Right cardiac atrium (tissue), 5 donors: ENCODE results near the gene DNAH2. TPM values are rescaled to one million over a fixed set of nuclear protein-coding genes. Genes with fewer than 3 reads are reported as not detected.

Experiments
- ATAC-seq, 2 donors: fragments of 200-7000 bp; cut with Tn5 transposase; one replicate each; pipeline versions ENCODE4 v1.8.0 to v1.9.1; 2020; ENCODE audit warnings: moderate library complexity in 2 of 2, mild to moderate bottlenecking in 1 of 2
- DNase-seq, 3 donors: peaks; one replicate each; pipeline ENCODE4 v3.0.0-alpha.2; 2020
- H3K27ac ChIP-seq: one replicate; pipeline ENCODE4 v1.5.1; 2013; ENCODE audit warnings: mild to moderate bottlenecking, low read length, control low read depth, moderate library complexity
- H3K27me3 ChIP-seq: one replicate; pipeline ENCODE4 v1.6.1; 2013; ENCODE audit not compliant: control insufficient read depth, insufficient read depth
- H3K4me1 ChIP-seq: one replicate; pipeline ENCODE4 v1.6.1; 2013; ENCODE audit warnings: low read length; ENCODE audit not compliant: control insufficient read depth, insufficient read depth
- H3K4me3 ChIP-seq: one replicate; pipeline ENCODE4 v1.5.1; 2013; ENCODE audit warnings: low read length, control low read depth
- H3K9me3 ChIP-seq: one replicate; pipeline ENCODE4 v1.6.1; 2013; ENCODE audit warnings: low read length; ENCODE audit not compliant: control insufficient read depth
- WGBS: extraction: QIAGEN DNeasy Blood & Tissue Kit; methylation state at CpG from one replicate; pipeline ENCODE4 v1.1.7; 2013; 5-methylcytosine and 5-hydroxymethylcytosine counted together
- intact Hi-C, 4 donors: fragments of 100-400 bp; cut with DNase I; formaldehyde crosslinking; loops; one replicate each; pipeline versions ENCODE4 v1.11.0 to v1.14.0; 2022 to 2023
- polyA plus RNA-seq: library from polyadenylated mRNA; stranded (reverse); fragments of 200-250 nt; gene quantifications from one replicate; pipeline ENCODE4 v1.2.3, GENCODE V29; 2013
- total RNA-seq, 4 donors: library from RNA; stranded (reverse); fragmentation: NEBNext Ultra II Directional; extraction: Animal tissue kit (Norgen Biotek cat#: 25700); gene quantifications; one replicate each; pipeline ENCODE4 v1.2.1, GENCODE V29; 2021
- donor health status: healthy with polysubstance abuse.
- donor health status: DM: no; HTN: yes; CAD: no.
- donor health status: DM: no; HTN: no; CAD: no.
- donor health status: DM: no; HTN: yes; CAD: no; lungs with severe emphysema.
- donor health status: DM: yes; HTN: yes; CAD: no.

DNAH2 gene
- total and polyA plus RNA-seq, 5 donors = 0.03 to 0.22 (median 0.09) TPM; not detected in 1

- intact Hi-C loops = loop anchor here in 2 of 4 donors (5.0 to 10.0 kb wide), 3 partner anchors 122 to 180 kb away; no protein-coding TSS in a partner anchor
- no peak overlapping the region for H3K27ac ChIP-seq
- H3K4me3 ChIP-seq = no peak overlapping the region
- DNase-seq (no peak), ATAC-seq (no peak)
- H3K9me3 ChIP-seq = no peaks in the 10 kb centered on the region
- 96% methylated on average over 5 of the region's 5 CpGs for WGBS
- H3K4me1 ChIP-seq = no peaks in the 10 kb centered on the region
- no peaks in the 10 kb centered on the region for H3K27me3 ChIP-seq
Observed at GRCh38 chr17:7864995-7865650, 147.6 kb downstream of the DNAH2 start.

- ATAC-seq = no peak
- no peaks in the 10 kb centered on the region for H3K27me3 ChIP-seq
- H3K4me1 ChIP-seq = no peaks in the 10 kb centered on the region
- intact Hi-C loops = loop anchor here in 1 of 4 donors (10.0 kb wide), 1 partner anchor 177 kb away; no protein-coding TSS in a partner anchor
- no peak overlapping the region for H3K27ac ChIP-seq
- H3K9me3 ChIP-seq = no peaks in the 10 kb centered on the region
- no peak overlapping the region for H3K4me3 ChIP-seq
- 71% methylated on average over 5 of the region's 5 CpGs for WGBS
- DNase-seq = no peak
Observed at GRCh38 chr17:7867881-7868329, 150.4 kb downstream of the DNAH2 start.

GRCh38 chr17:7873051-7873450 lies 155.5 kb downstream of the DNAH2 start:
- 71% methylated on average over 4 of the region's 4 CpGs for WGBS
- Histone ChIP-seq H3K27me3 (no peaks in the 10 kb centered on the region), H3K4me1 (no peaks in the 10 kb centered on the region), H3K4me3 (no peak overlapping the region), H3K9me3 (no peaks in the 10 kb centered on the region), H3K27ac (no peak overlapping the region)
- intact Hi-C loops = no loop called here
- DNase-seq (no peak), ATAC-seq (no peak)

GRCh38 chr17:7875804-7876370 lies 158.3 kb downstream of the DNAH2 start:
- Histone ChIP-seq H3K4me1 (no peaks in the 10 kb centered on the region), H3K27ac (no peak overlapping the region), H3K27me3 (no peaks in the 10 kb centered on the region), H3K9me3 (no peaks in the 10 kb centered on the region), H3K4me3 (no peak overlapping the region)
- 81% methylated on average over 2 of the region's 2 CpGs for WGBS
- DNase-seq = no peak
- no peak for ATAC-seq
- intact Hi-C loops = no loop called here

GRCh38 chr17:7878234-7878633 lies 160.7 kb downstream of the DNAH2 start:
- DNase-seq (no peak), ATAC-seq (no peak)
- Histone ChIP-seq H3K4me3 (no peak overlapping the region), H3K4me1 (no peaks in the 10 kb centered on the region), H3K27me3 (no peaks in the 10 kb centered on the region), H3K27ac (no peak overlapping the region), H3K9me3 (no peaks in the 10 kb centered on the region)
- 96% methylated on average over 7 of the region's 7 CpGs for WGBS
- intact Hi-C loops = no loop called here

GRCh38 chr17:7880076-7880868 lies 162.7 kb downstream of the DNAH2 start:
- H3K4me3 ChIP-seq = no peak overlapping the region
- WGBS = 76% methylated on average over 3 of the region's 3 CpGs
- no peaks in the 10 kb centered on the region for H3K4me1 ChIP-seq
- ATAC-seq (no peak), DNase-seq (no peak)
- no peaks in the 10 kb centered on the region for H3K9me3 ChIP-seq
- intact Hi-C loops = no loop called here
- H3K27ac ChIP-seq = no peak overlapping the region
- H3K27me3 ChIP-seq = no peaks in the 10 kb centered on the region

GRCh38 chr17:7881276-7882054 lies 163.9 kb downstream of the DNAH2 start:
- Histone ChIP-seq H3K27me3 (no peaks in the 10 kb centered on the region), H3K9me3 (no peaks in the 10 kb centered on the region), H3K4me1 (no peaks in the 10 kb centered on the region), H3K27ac (no peak overlapping the region), H3K4me3 (no peak overlapping the region)
- DNase-seq = no peak
- WGBS = 39% methylated on average over 7 of the region's 7 CpGs
- intact Hi-C loops = no loop called here
- no peak for ATAC-seq

GRCh38 chr17:7882068-7882467 lies 164.5 kb downstream of the DNAH2 start:
- H3K4me3 ChIP-seq = no peak overlapping the region
- H3K27me3 ChIP-seq = no peaks in the 10 kb centered on the region
- DNase-seq = no peak
- ATAC-seq = no peak
- H3K9me3 ChIP-seq = no peaks in the 10 kb centered on the region
- intact Hi-C loops = no loop called here
- H3K27ac ChIP-seq = no peak overlapping the region
- peaks cover 4% of the 10 kb centered on the region for H3K4me1 ChIP-seq
- WGBS = 59% methylated on average over 7 of the region's 7 CpGs

- Histone ChIP-seq H3K4me1 (peaks cover 4% of the 10 kb centered on the region), H3K4me3 (no peak overlapping the region), H3K9me3 (no peaks in the 10 kb centered on the region), H3K27ac (no peak overlapping the region), H3K27me3 (no peaks in the 10 kb centered on the region)
- DNase-seq (no peak), ATAC-seq (no peak)
- intact Hi-C loops = no loop called here
- 86% methylated on average over 3 of the region's 3 CpGs for WGBS
Observed at GRCh38 chr17:7882629-7883028, 165.1 kb downstream of the DNAH2 start.
